Fibroblast of pulmonary artery (primary cell): ENCODE results near the gene RPL31.

Source experiments
- DNase-seq: peaks from one replicate; pipeline ENCODE4 v3.0.0-alpha.2; 2010; ENCODE audit warnings: low read depth
- H3K4me3 ChIP-seq: replicated peaks from 2 replicates; pipeline ENCODE4 v1.5.1; 2011; ENCODE audit warnings: low read depth, mild to moderate bottlenecking, control low read depth, low read length, moderate library complexity
- CTCF ChIP-seq: IDR thresholded peaks from 2 replicates; pipeline ENCODE4 v1.5.1; 2011; ENCODE audit warnings: mild to moderate bottlenecking, control low read depth, low read length, inconsistent platforms; ENCODE audit errors: missing control alignments

RPL31 gene

GRCh38 chr2:100992262-100992661 is 9.8 kb upstream of the RPL31 start:
- no peak overlapping the region for H3K4me3 ChIP-seq
- no peak for TF ChIP-seq CTCF
- no peak for DNase-seq

- no peak overlapping the region for H3K4me3 ChIP-seq
- no peak for DNase-seq
- TF ChIP-seq CTCF = no peak
Measured at GRCh38 chr2:100993294-100993693, 8.8 kb upstream of the RPL31 start.

- H3K4me3 ChIP-seq = no peak overlapping the region
- no peak for DNase-seq
- no peak for TF ChIP-seq CTCF
Measured at GRCh38 chr2:100995309-100996075, 6.6 kb upstream of the RPL31 start.

- no peak for DNase-seq
- no peak for TF ChIP-seq CTCF
- no peak overlapping the region for H3K4me3 ChIP-seq
Measured at GRCh38 chr2:100997509-100998234, 4.4 kb upstream of the RPL31 start.

- DNase-seq = no peak
- no peak overlapping the region for H3K4me3 ChIP-seq
- TF ChIP-seq CTCF = no peak
Measured at GRCh38 chr2:100998235-100998573, 3.9 kb upstream of the RPL31 start.

GRCh38 chr2:100999995-101000394 is 2.1 kb upstream of the RPL31 start:
- no peak overlapping the region for H3K4me3 ChIP-seq
- DNase-seq = no peak

More at GRCh38 chr2:100999995-101000394, 2.1 kb upstream of the RPL31 start:
- no peak for TF ChIP-seq CTCF
